IMR-90 (cell line): Measurements from ENCODE around the gene TENM3. TPM values are rescaled to one million over a fixed set of nuclear protein-coding genes. Genes with fewer than 3 reads are reported as not detected.

Source experiments
- ATAC-seq: fragments of 200-7000 bp; cut with Tn5 transposase; 2 replicates; pipeline ENCODE4 v1.9.1; 2020; ENCODE audit warnings: low read depth, mild to moderate bottlenecking, moderate library complexity
- BruUV-seq: library from RNA; stranded (reverse); fragments of 400-500 nt; replicated peaks from 2 replicates; lab custom pipeline; 2021; lab: Mats Ljungman, UMichigan
- CTCF ChIA-PET: fragments of 300-600 bp; formaldehyde crosslinking; extraction: SDS; loops from one replicate; lab custom pipeline; 2021; ENCODE audit warnings: antibody characterized with exemption; lab: Yijun Ruan, JAX
- POLR2A ChIA-PET: fragments of 300-600 bp; sonication (Branson Sonifier 250); formaldehyde crosslinking; loops from one replicate; lab custom pipeline; 2022; ENCODE audit warnings: antibody characterized with exemption; ENCODE audit not compliant: unreplicated experiment; lab: Charles Lee
- DNase-seq: peaks from one replicate; pipeline ENCODE4 v3.0.0; 2013
- H2AFZ ChIP-seq: replicated peaks from 2 replicates; pipeline ENCODE3; 2013; ENCODE audit warnings: low read length, mild to moderate bottlenecking; ENCODE audit not compliant: poor library complexity
- H2AK5ac ChIP-seq: 2 replicates; pipeline ENCODE4 v1.6.1; 2013; ENCODE audit warnings: low read depth, low read length, inconsistent platforms
- H2AK9ac ChIP-seq: replicated peaks from 2 replicates; pipeline ENCODE3; 2013; ENCODE audit warnings: mild to moderate bottlenecking, low read depth, low read length, moderate library complexity; ENCODE audit not compliant: poor library complexity
- H2BK120ac ChIP-seq: 2 replicates; pipeline ENCODE4 v1.6.1; 2013; ENCODE audit warnings: low read depth, low read length, inconsistent platforms
- H2BK15ac ChIP-seq: 3 replicates; pipeline ENCODE4 v1.6.1; 2013; ENCODE audit warnings: low read depth, low read length, inconsistent platforms
- H2BK20ac ChIP-seq: 2 replicates; pipeline ENCODE4 v1.6.1; 2013; ENCODE audit warnings: low read depth, mild to moderate bottlenecking, inconsistent platforms, low read length, moderate library complexity
- H2BK5ac ChIP-seq: 2 replicates; pipeline ENCODE4 v1.6.1; 2013; ENCODE audit warnings: mild to moderate bottlenecking, low read depth, low read length, inconsistent platforms; ENCODE audit not compliant: poor library complexity, severe bottlenecking
- H3K14ac ChIP-seq: replicated peaks from 2 replicates; pipeline ENCODE4 v1.6.1; 2013; ENCODE audit warnings: low read depth, low read length, inconsistent platforms
- H3K18ac ChIP-seq: 2 replicates; pipeline ENCODE4 v1.6.1; 2013; ENCODE audit warnings: low read depth, low read length, control low read depth
- H3K23ac ChIP-seq: 2 replicates; pipeline ENCODE4 v1.6.1; 2013; ENCODE audit warnings: low read depth, low read length, inconsistent platforms
- H3K27ac ChIP-seq: 2 replicates; pipeline ENCODE4 v1.5.1; 2013; ENCODE audit warnings: mild to moderate bottlenecking, control low read depth, low read length; ENCODE audit not compliant: insufficient read depth
- H3K27me3 ChIP-seq: 2 replicates; pipeline ENCODE4 v1.6.1; 2013; ENCODE audit warnings: low read length; ENCODE audit not compliant: control insufficient read depth, insufficient read depth
- H3K36me3 ChIP-seq: 2 replicates; pipeline ENCODE4 v1.6.1; 2013; ENCODE audit warnings: low read length, mixed read lengths; ENCODE audit not compliant: control insufficient read depth, insufficient read depth
- H3K4ac ChIP-seq: 2 replicates; pipeline ENCODE4 v1.6.1; 2013; ENCODE audit warnings: low read depth, low read length, inconsistent platforms
- H3K4me1 ChIP-seq: 2 replicates; pipeline ENCODE4 v1.6.1; 2013; ENCODE audit warnings: low read length, mixed read lengths; ENCODE audit not compliant: control insufficient read depth, insufficient read depth
- H3K4me2 ChIP-seq: 2 replicates; pipeline ENCODE4 v1.6.1; 2013; ENCODE audit warnings: low read depth, mild to moderate bottlenecking, control low read depth, low read length, moderate library complexity
- H3K4me3 ChIP-seq: 2 replicates; pipeline ENCODE4 v1.5.1; 2013; ENCODE audit warnings: low read depth, mild to moderate bottlenecking, control low read depth, low read length, moderate library complexity; ENCODE audit not compliant: insufficient read depth
- H3K56ac ChIP-seq: 2 replicates; pipeline ENCODE4 v1.6.1; 2013; ENCODE audit warnings: low read length, inconsistent platforms; ENCODE audit not compliant: insufficient read depth; ENCODE audit errors: extremely low read depth
- H3K79me1 ChIP-seq, 2 experiments: 2 replicates each; pipeline ENCODE4 v1.6.1; 2013; ENCODE audit warnings: low read length in 2 of 2, inconsistent platforms in 1 of 2, low read depth in 1 of 2
- H3K9ac ChIP-seq: 2 replicates; pipeline ENCODE4 v1.6.1; 2013; ENCODE audit warnings: low read depth, low read length, control low read depth
- H3K9me1 ChIP-seq: 2 replicates; pipeline ENCODE4 v1.6.1; 2013; ENCODE audit warnings: low read length, inconsistent platforms; ENCODE audit not compliant: insufficient read depth
- H3K9me3 ChIP-seq: 2 replicates; pipeline ENCODE4 v1.6.1; 2013; ENCODE audit warnings: low read length; ENCODE audit not compliant: control insufficient read depth, insufficient read depth
- H4K20me1 ChIP-seq: 2 replicates; pipeline ENCODE4 v1.6.1; 2013; ENCODE audit warnings: low read length, inconsistent platforms; ENCODE audit not compliant: insufficient read depth
- H4K5ac ChIP-seq: 2 replicates; pipeline ENCODE4 v1.6.1; 2013; ENCODE audit warnings: mild to moderate bottlenecking, low read depth, low read length, control low read depth
- H4K8ac ChIP-seq, 2 experiments: 2 replicates each; pipeline ENCODE4 v1.6.1; 2013; ENCODE audit warnings: low read depth in 2 of 2, low read length in 2 of 2, control low read depth in 1 of 2, inconsistent platforms in 1 of 2
- H4K91ac ChIP-seq: 2 replicates; pipeline ENCODE4 v1.6.1; 2013; ENCODE audit warnings: low read depth, low read length, inconsistent platforms; ENCODE audit not compliant: insufficient read depth
- BHLHE40 ChIP-seq: fragments of 150-350 bp; IDR thresholded peaks from 2 replicates; pipeline ENCODE4 v1.6.1; 2016; ENCODE audit warnings: mild to moderate bottlenecking, low read depth, low read length
- CEBPB ChIP-seq: IDR thresholded peaks from 2 replicates; pipeline ENCODE4 v1.6.1; 2012; ENCODE audit warnings: low read depth, low read length, improper control_type of control experiment
- CHD1 ChIP-seq: IDR thresholded peaks from 2 replicates; pipeline ENCODE4 v1.6.1; 2012; ENCODE audit warnings: low read depth, low read length, improper control_type of control experiment
- FOS ChIP-seq: fragments of 150-350 bp; IDR thresholded peaks from 2 replicates; pipeline ENCODE4 v1.6.1; 2016; ENCODE audit warnings: low read depth, low read length
- MAFK ChIP-seq: IDR thresholded peaks from 2 replicates; pipeline ENCODE4 v1.6.1; 2012; ENCODE audit warnings: low read depth, low read length, improper control_type of control experiment
- MAZ ChIP-seq: IDR thresholded peaks from 2 replicates; pipeline ENCODE4 v1.6.1; 2012; ENCODE audit warnings: low read depth, mild to moderate bottlenecking, low read length, improper control_type of control experiment, moderate library complexity, borderline replicate concordance
- NFE2L2 ChIP-seq: fragments of 150-350 bp; IDR thresholded peaks from 2 replicates; pipeline ENCODE4 v1.6.1; 2016; ENCODE audit warnings: low read depth, mild to moderate bottlenecking, low read length
- RCOR1 ChIP-seq: IDR thresholded peaks from 2 replicates; pipeline ENCODE4 v1.6.1; 2012; ENCODE audit warnings: mild to moderate bottlenecking, low read length, improper control_type of control experiment; ENCODE audit not compliant: insufficient replicate concordance
- SMC3 ChIP-seq: fragments of 150-350 bp; IDR thresholded peaks from 2 replicates; pipeline ENCODE4 v1.6.1; 2016; ENCODE audit warnings: low read depth, mild to moderate bottlenecking, antibody characterized with exemption, low read length, moderate library complexity
- WGBS, 2 experiments: methylation state at CpG; one replicate each; pipeline versions ENCODE4 v1.1.5 to v1.1.7; 2013; ENCODE audit warnings: missing lambda C conversion rate in 2 of 2; ENCODE audit not compliant: insufficient read length in 1 of 2; ENCODE audit errors: extremely low coverage in 2 of 2; 5-methylcytosine and 5-hydroxymethylcytosine counted together
- dilution Hi-C: fragments of 300-500 bp; cut with HindIII; formaldehyde crosslinking; loops from one replicate; pipeline ENCODE4 v1.14.3; 2018; ENCODE audit warnings: low sequenced_read_pairs; ENCODE audit not compliant: unreplicated experiment
- in situ Hi-C: fragments of 300-500 bp; cut with MboI; formaldehyde crosslinking; loops from 3 replicates; pipeline ENCODE4 v1.14.3; 2019; ENCODE audit warnings: low sequenced_read_pairs, inconsistent platforms, mixed read lengths
- intact Hi-C: fragments of 100-400 bp; cut with micrococcal nuclease; formaldehyde crosslinking; loops from 2 replicates; pipeline ENCODE4 v1.10.0; 2022
- polyA plus RNA-seq, 3 experiments: library from polyadenylated mRNA; depleted of rRNA; stranded (reverse); fragments of >200 nt; gene quantifications; 2 replicates each; pipeline ENCODE4 v1.2.3, GENCODE V29; 2012; ENCODE audit warnings: low replicate concordance in 1 of 3
- total RNA-seq: library from RNA; depleted of rRNA; stranded (reverse); fragments of >200 nt; gene quantifications from 2 replicates; pipeline ENCODE4 v1.2.3, GENCODE V29; 2012

The TENM3 gene
- total and polyA plus RNA-seq, 2 of the 4 experiments (the other 2 are of a cell fraction) = 29.9 to 173 TPM

GRCh38 chr4:182213004-182213403 lies 30.2 kb upstream of the TENM3 start:
- CTCF ChIA-PET = no interaction called here
- no peak overlapping the region for H3K23ac ChIP-seq
- H3K9ac ChIP-seq = no peak overlapping the region
- H3K36me3 ChIP-seq = no peaks in the 10 kb centered on the region
- H4K91ac ChIP-seq = no peak overlapping the region
- H3K9me1 ChIP-seq = peaks cover 14% of the 10 kb centered on the region
- H3K79me1 ChIP-seq = peaks cover 3 to 16% of the 10 kb centered on the region in 2 experiments; a peak in 2 of 4 replicates
- no peak overlapping the region for H3K56ac ChIP-seq
- H3K27ac ChIP-seq = no peak overlapping the region
- DNase-seq (peak; percentile 79), ATAC-seq (peak; percentile 41; the same call in 1 of the 2 replicates)
- no peak overlapping the region for H2AK5ac ChIP-seq
- no peak overlapping the region for H2AK9ac ChIP-seq
- H2AFZ ChIP-seq = no peak overlapping the region
- 0 out of 3 replicates have a peak overlapping the region, but pooled peaks have one; percentile 21 for H2BK15ac ChIP-seq
- peaks cover 6% of the 10 kb centered on the region for H3K4me1 ChIP-seq
- H3K18ac ChIP-seq = no peak overlapping the region; the same call in 1 of the 2 replicates
- no CpG with 5 or more reads among the region's 1 CpG for WGBS, 2 experiments
- peak overlapping the region; percentile 44; the same call in 1 of the 2 replicates for H4K5ac ChIP-seq
- no peaks in the 10 kb centered on the region for H4K20me1 ChIP-seq
- no peak overlapping the region for H2BK120ac ChIP-seq
- BruUV-seq = no TSS peak
- dilution Hi-C loops (no loop called here), in situ Hi-C loops (no loop called here), intact Hi-C loops (no loop called here)
- H2BK5ac ChIP-seq = peak overlapping the region; percentile 59
- H3K9me3 ChIP-seq = no peaks in the 10 kb centered on the region
- TF ChIP-seq CEBPB (peak; percentile 83), RCOR1 (no peak), MAZ (no peak), NFE2L2 (no peak), FOS (peak; percentile 9; the same call in 1 of the 2 replicates), CHD1 (no peak), BHLHE40 (no peak), MAFK (no peak), SMC3 (no peak)
- 0 out of 2 replicates have a peak overlapping the region, but pooled peaks have one; percentile 2 for H3K4ac ChIP-seq
- peak overlapping the region; percentile 22; the same call in 1 of the 2 replicates for H2BK20ac ChIP-seq
- no peaks in the 10 kb centered on the region for H3K27me3 ChIP-seq
- no peak overlapping the region for H3K4me3 ChIP-seq
- H3K4me2 ChIP-seq = peak overlapping the region; percentile 76; the same call in 1 of the 2 replicates
- H3K14ac ChIP-seq = peak overlapping the region; percentile 59; the same call in 1 of the 2 replicates
- no peak overlapping the region for H4K8ac ChIP-seq
- POLR2A ChIA-PET = no interaction called here
